ENCODE data around the gene ZBTB17. TPM values are rescaled to one million over a fixed set of nuclear protein-coding genes. Genes with fewer than 3 reads are reported as not detected.
A peak's percentile ranks its signal among the peaks of the same experiment; 100 is the strongest.

The ZBTB17 gene
- total and polyA plus RNA-seq, 7 donors: 17.4 to 38.7 (median 24.3) TPM

GRCh38 chr1:16017461-16018303, 41.8 kb upstream of the ZBTB17 start, which contains the start of gene HSPB7:
TSS of gene HSPB7 (minus strand) at chr1:16018043. CDS start at chr1:16017963, 80 bp downstream.
- intact Hi-C loops (cut with DNase I): no loop called here
- H3K27ac ChIP-seq: peak within 1 kb of the TSS; percentile 92 to 94 (median 94)
- H3K4me1 ChIP-seq: peaks cover 3 to 91% (median 76%) of the 10 kb centered on the region in 4 donors
- TF ChIP-seq POLR2A (IDR thresholded peaks at IDR 0.05): peak; percentile 92 to 94
- peak in 3 of 4 donors; percentile 82 to 96 (median 92) for TF ChIP-seq EP300 (IDR thresholded peaks at IDR 0.05)
- peak; percentile 92 to 98 (median 97) for TF ChIP-seq POLR2AphosphoS5 (IDR thresholded peaks at IDR 0.05)
- TF ChIP-seq, protein P1, sequence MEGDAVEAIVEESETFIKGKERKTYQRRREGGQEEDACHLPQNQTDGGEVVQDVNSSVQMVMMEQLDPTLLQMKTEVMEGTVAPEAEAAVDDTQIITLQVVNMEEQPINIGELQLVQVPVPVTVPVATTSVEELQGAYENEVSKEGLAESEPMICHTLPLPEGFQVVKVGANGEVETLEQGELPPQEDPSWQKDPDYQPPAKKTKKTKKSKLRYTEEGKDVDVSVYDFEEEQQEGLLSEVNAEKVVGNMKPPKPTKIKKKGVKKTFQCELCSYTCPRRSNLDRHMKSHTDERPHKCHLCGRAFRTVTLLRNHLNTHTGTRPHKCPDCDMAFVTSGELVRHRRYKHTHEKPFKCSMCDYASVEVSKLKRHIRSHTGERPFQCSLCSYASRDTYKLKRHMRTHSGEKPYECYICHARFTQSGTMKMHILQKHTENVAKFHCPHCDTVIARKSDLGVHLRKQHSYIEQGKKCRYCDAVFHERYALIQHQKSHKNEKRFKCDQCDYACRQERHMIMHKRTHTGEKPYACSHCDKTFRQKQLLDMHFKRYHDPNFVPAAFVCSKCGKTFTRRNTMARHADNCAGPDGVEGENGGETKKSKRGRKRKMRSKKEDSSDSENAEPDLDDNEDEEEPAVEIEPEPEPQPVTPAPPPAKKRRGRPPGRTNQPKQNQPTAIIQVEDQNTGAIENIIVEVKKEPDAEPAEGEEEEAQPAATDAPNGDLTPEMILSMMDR (IDR thresholded peaks at IDR 0.05): no peak
- 53 to 58% methylated on average over 37 of the region's 37 CpGs for WGBS, 2 donors
- H3K27me3 ChIP-seq: no peaks in the 10 kb centered on the region
- H3K4me3 ChIP-seq: peak within 1 kb of the TSS; percentile 40 to 63 (median 56)
- DNase-seq: peak; percentile 99
- H3K9me3 ChIP-seq: no peaks in the 10 kb centered on the region
- H3K36me3 ChIP-seq: no peaks in the 10 kb centered on the region

GRCh38 chr1:16017076-16017460, 41.2 kb upstream of the ZBTB17 start:
- intact Hi-C loops (cut with DNase I): no loop called here
- 85 to 87% methylated on average over 10 of the region's 10 CpGs for WGBS, 2 donors
- H3K9me3 ChIP-seq: no peaks in the 10 kb centered on the region
- H3K27me3 ChIP-seq: no peaks in the 10 kb centered on the region
- TF ChIP-seq POLR2AphosphoS5 (IDR thresholded peaks at IDR 0.05) (no peak), EP300 (IDR thresholded peaks at IDR 0.05) (no peak), POLR2A (IDR thresholded peaks at IDR 0.05) (no peak)
- TF ChIP-seq, protein P1 (IDR thresholded peaks at IDR 0.05): no peak
- H3K4me3 ChIP-seq: peak overlapping the region; percentile 40 to 63 (median 56)
- peaks cover 3 to 94% (median 80%) of the 10 kb centered on the region in 4 donors for H3K4me1 ChIP-seq
- no peak for DNase-seq
- H3K36me3 ChIP-seq: no peaks in the 10 kb centered on the region
- peak overlapping the region; percentile 92 to 94 (median 94) for H3K27ac ChIP-seq

DNA sequence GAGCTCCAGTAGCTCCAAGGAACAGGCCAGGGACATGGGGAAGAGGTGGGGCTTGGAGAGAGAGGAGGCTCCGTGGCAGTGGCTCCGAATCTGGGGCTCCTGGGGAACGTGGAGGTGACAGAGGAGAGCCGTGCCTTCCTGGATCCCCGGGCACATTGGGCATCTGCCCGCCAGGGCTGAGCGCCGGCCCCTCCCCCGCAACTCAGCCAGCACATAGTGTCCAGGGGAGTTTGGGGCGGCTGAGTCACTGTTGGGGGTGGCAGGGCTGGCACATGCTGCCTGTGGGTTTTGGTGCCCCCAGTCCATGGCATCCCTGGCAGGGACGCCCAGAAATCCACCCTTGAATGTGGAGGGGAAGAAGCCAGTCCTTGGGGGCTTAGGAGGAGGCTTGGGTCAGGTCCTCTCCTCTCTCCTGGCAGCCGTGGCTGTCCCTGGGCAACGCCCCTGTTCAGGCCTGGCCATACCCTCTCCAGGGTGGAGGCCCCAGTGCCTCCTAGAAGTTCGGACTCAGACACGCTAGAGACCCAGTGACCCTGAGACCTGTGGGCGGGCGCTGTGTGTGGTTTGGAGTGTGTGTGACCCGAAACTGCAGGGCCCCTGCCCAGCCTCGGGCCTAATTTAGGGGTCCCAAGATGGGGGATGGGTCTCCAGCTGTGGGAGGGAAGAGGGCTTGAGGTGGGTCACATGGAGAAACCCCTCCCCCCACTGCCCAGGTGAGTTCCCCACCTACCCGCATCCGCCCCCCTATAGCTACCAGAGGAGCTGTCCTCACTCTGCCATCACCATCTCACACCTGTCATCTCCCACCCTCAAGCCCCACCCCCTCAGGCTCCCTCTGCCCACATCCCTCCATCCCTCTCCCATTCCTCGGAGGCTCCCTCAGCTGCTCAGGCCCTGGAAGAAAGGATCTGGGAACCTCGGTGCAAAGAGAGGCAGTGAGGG, 40.3 kb upstream of the ZBTB17 start:
- DNase-seq: peak; percentile 93
- Histone ChIP-seq H3K4me3 (peak overlapping the region; percentile 40 to 63 (median 56)), H3K9me3 (no peaks in the 10 kb centered on the region), H3K36me3 (no peaks in the 10 kb centered on the region), H3K4me1 (peaks cover 3 to 85% (median 74%) of the 10 kb centered on the region in 4 donors), H3K27me3 (no peaks in the 10 kb centered on the region), H3K27ac (peak overlapping the region; percentile 92 to 94 (median 94))
- 74 to 82% methylated on average over 23 of the region's 23 CpGs for WGBS, 2 donors
- TF ChIP-seq POLR2AphosphoS5 (IDR thresholded peaks at IDR 0.05) (peak; percentile 77 to 86 (median 84)), EP300 (IDR thresholded peaks at IDR 0.05) (peak; percentile 66 to 96 (median 89)), POLR2A (IDR thresholded peaks at IDR 0.05) (no peak)
- TF ChIP-seq, protein P1 (IDR thresholded peaks at IDR 0.05): no peak
- intact Hi-C loops (cut with DNase I): no loop called here

DNA sequence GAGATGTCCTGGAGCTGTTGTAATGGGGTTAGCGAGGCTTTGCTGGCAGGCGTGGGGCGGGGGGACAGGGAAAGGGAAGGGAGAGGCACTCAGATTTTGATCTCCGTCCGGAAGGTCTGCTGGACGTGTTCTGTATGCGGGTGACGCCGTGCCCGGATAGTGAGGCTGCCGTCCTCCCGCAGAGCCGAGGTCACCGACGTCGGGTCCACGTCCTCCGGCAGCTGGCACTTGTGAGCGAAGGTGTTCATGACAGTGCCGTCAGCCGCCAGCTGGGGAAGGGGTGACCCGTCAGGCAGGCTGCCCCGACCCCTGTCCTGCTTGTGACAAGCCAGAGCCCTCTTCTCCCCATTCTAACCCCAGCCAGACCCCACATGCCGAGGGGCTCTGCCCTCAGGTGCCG, 39.6 kb upstream of the ZBTB17 start:
- intact Hi-C loops (cut with DNase I): no loop called here
- Histone ChIP-seq H3K9me3 (no peaks in the 10 kb centered on the region), H3K36me3 (no peaks in the 10 kb centered on the region), H3K4me3 (peak overlapping the region; percentile 40 to 63 (median 56)), H3K27me3 (no peaks in the 10 kb centered on the region), H3K4me1 (peaks cover 3 to 83% (median 72%) of the 10 kb centered on the region in 4 donors), H3K27ac (peak overlapping the region; percentile 92 to 94 (median 94))
- DNase-seq: no peak
- 94 to 95% methylated on average over 25 of the region's 25 CpGs for WGBS, 2 donors
- TF ChIP-seq, protein P1 (IDR thresholded peaks at IDR 0.05): no peak
- TF ChIP-seq EP300 (IDR thresholded peaks at IDR 0.05): no peak
- no peak for TF ChIP-seq POLR2AphosphoS5 (IDR thresholded peaks at IDR 0.05)
- no peak for TF ChIP-seq POLR2A (IDR thresholded peaks at IDR 0.05)

Data from sigmoid colon (tissue), 7 donors.